ENCODE measurements around the gene TNS1. TPM values are rescaled to one million over a fixed set of nuclear protein-coding genes. Genes with fewer than 3 reads are reported as not detected.

TNS1 gene
- polyA plus RNA-seq, 1 of the 3 experiments (the other 2 are of a cell fraction), result 12.1 TPM

GRCh38 chr2:218028562-218029348, 26.0 kb upstream of the TNS1 start:
- H3K9ac ChIP-seq, result no peak overlapping the region
- peaks cover 0 to 30% of the 10 kb centered on the region in 2 experiments; a peak in 1 of 4 replicates for H3K4me1 ChIP-seq (ENCODE audit: control insufficient read depth in 1 of 2, insufficient read depth in 2 of 2, low read depth in 1 of 2, low read length in 1 of 2)
- 78% methylated on average over 4 of the region's 6 CpGs for WGBS (ENCODE audit: low lambda C conversion rate)
- TF ChIP-seq RCOR1 (IDR thresholded peaks at IDR 0.05; ENCODE audit: low read length) (no peak), RFX5 (IDR thresholded peaks at IDR 0.05; ENCODE audit: low read length) (no peak), RXRA (IDR thresholded peaks at IDR 0.05; ENCODE audit: borderline replicate concordance, low read depth) (no peak), GABPA (IDR thresholded peaks at IDR 0.05; ENCODE audit: low read depth) (no peak), FOXJ3 (CRISPR knock-in tag; IDR thresholded peaks at IDR 0.05) (no peak), MXI1 (IDR thresholded peaks at IDR 0.05; ENCODE audit: low read depth, low read length) (no peak), CTCF (IDR thresholded peaks at IDR 0.05) (no peak), EP300 (IDR thresholded peaks at IDR 0.05; ENCODE audit: borderline replicate concordance in 1 of 2, low read depth in 1 of 2, low read length in 1 of 2) (no peak), YY1 (IDR thresholded peaks at IDR 0.05; ENCODE audit: low read depth) (no peak), MEF2A (IDR thresholded peaks at IDR 0.05; ENCODE audit: borderline replicate concordance, low read depth) (no peak), RAD21 (IDR thresholded peaks at IDR 0.05; ENCODE audit: low read length) (no peak), TCF12 (IDR thresholded peaks at IDR 0.05) (no peak), SIN3A (IDR thresholded peaks at IDR 0.05; ENCODE audit: borderline replicate concordance, low read depth, low read length) (no peak), SMC3 (IDR thresholded peaks at IDR 0.05; ENCODE audit: low read depth, low read length) (no peak), EZH2phosphoT487 (IDR thresholded peaks at IDR 0.05; ENCODE audit: borderline replicate concordance, low read depth) (no peak)
- TF ChIP-seq, protein P1, sequence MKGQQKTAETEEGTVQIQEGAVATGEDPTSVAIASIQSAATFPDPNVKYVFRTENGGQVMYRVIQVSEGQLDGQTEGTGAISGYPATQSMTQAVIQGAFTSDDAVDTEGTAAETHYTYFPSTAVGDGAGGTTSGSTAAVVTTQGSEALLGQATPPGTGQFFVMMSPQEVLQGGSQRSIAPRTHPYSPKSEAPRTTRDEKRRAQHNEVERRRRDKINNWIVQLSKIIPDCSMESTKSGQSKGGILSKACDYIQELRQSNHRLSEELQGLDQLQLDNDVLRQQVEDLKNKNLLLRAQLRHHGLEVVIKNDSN (IDR thresholded peaks at IDR 0.05; ENCODE audit: borderline replicate concordance, low read depth), result no peak
- TF ChIP-seq, protein P2, sequence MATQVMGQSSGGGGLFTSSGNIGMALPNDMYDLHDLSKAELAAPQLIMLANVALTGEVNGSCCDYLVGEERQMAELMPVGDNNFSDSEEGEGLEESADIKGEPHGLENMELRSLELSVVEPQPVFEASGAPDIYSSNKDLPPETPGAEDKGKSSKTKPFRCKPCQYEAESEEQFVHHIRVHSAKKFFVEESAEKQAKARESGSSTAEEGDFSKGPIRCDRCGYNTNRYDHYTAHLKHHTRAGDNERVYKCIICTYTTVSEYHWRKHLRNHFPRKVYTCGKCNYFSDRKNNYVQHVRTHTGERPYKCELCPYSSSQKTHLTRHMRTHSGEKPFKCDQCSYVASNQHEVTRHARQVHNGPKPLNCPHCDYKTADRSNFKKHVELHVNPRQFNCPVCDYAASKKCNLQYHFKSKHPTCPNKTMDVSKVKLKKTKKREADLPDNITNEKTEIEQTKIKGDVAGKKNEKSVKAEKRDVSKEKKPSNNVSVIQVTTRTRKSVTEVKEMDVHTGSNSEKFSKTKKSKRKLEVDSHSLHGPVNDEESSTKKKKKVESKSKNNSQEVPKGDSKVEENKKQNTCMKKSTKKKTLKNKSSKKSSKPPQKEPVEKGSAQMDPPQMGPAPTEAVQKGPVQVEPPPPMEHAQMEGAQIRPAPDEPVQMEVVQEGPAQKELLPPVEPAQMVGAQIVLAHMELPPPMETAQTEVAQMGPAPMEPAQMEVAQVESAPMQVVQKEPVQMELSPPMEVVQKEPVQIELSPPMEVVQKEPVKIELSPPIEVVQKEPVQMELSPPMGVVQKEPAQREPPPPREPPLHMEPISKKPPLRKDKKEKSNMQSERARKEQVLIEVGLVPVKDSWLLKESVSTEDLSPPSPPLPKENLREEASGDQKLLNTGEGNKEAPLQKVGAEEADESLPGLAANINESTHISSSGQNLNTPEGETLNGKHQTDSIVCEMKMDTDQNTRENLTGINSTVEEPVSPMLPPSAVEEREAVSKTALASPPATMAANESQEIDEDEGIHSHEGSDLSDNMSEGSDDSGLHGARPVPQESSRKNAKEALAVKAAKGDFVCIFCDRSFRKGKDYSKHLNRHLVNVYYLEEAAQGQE (IDR thresholded peaks at IDR 0.05; ENCODE audit: low read depth, low read length), result no peak
- TF ChIP-seq, protein P3, sequence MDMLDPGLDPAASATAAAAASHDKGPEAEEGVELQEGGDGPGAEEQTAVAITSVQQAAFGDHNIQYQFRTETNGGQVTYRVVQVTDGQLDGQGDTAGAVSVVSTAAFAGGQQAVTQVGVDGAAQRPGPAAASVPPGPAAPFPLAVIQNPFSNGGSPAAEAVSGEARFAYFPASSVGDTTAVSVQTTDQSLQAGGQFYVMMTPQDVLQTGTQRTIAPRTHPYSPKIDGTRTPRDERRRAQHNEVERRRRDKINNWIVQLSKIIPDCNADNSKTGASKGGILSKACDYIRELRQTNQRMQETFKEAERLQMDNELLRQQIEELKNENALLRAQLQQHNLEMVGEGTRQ (IDR thresholded peaks at IDR 0.05; ENCODE audit: borderline replicate concordance, low read depth, low read length), result no peak
- TF ChIP-seq, protein P4, sequence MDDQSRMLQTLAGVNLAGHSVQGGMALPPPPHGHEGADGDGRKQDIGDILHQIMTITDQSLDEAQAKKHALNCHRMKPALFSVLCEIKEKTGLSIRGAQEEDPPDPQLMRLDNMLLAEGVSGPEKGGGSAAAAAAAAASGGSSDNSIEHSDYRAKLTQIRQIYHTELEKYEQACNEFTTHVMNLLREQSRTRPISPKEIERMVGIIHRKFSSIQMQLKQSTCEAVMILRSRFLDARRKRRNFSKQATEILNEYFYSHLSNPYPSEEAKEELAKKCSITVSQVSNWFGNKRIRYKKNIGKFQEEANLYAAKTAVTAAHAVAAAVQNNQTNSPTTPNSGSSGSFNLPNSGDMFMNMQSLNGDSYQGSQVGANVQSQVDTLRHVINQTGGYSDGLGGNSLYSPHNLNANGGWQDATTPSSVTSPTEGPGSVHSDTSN (IDR thresholded peaks at IDR 0.05), result no peak
- TF ChIP-seq, protein P5, sequence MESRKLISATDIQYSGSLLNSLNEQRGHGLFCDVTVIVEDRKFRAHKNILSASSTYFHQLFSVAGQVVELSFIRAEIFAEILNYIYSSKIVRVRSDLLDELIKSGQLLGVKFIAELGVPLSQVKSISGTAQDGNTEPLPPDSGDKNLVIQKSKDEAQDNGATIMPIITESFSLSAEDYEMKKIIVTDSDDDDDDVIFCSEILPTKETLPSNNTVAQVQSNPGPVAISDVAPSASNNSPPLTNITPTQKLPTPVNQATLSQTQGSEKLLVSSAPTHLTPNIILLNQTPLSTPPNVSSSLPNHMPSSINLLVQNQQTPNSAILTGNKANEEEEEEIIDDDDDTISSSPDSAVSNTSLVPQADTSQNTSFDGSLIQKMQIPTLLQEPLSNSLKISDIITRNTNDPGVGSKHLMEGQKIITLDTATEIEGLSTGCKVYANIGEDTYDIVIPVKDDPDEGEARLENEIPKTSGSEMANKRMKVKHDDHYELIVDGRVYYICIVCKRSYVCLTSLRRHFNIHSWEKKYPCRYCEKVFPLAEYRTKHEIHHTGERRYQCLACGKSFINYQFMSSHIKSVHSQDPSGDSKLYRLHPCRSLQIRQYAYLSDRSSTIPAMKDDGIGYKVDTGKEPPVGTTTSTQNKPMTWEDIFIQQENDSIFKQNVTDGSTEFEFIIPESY (IDR thresholded peaks at IDR 0.05; ENCODE audit: borderline replicate concordance, low read depth), result no peak
- no peak overlapping the region for H3K4me3 ChIP-seq (ENCODE audit: low read depth in 2 of 2, low read length in 1 of 2)
- H3K79me2 ChIP-seq (ENCODE audit: insufficient read depth), result no peaks in the 10 kb centered on the region
- no peaks in the 10 kb centered on the region for H3K9me2 ChIP-seq
- no peaks in the 10 kb centered on the region for H4K20me1 ChIP-seq (ENCODE audit: insufficient read depth)
- no peak overlapping the region for H2AFZ ChIP-seq (ENCODE audit: low read depth)
- no peaks in the 10 kb centered on the region for H3K36me3 ChIP-seq (replicated peaks in 1 of 2; ENCODE audit: control insufficient read depth in 1 of 2, insufficient read depth in 2 of 2, low read length in 1 of 2)
- H3F3A ChIP-seq (replicated peaks; ENCODE audit: insufficient read depth), result no peaks in the 10 kb centered on the region
- POLR2A ChIA-PET, result interaction anchor here (0.5 kb wide), 1 partner anchor 143 kb away, joined by 3 read pairs; no protein-coding TSS in a partner anchor
- no peak for DNase-seq
- CTCF ChIA-PET, result interaction anchor here (0.6 to 5.4 kb wide), 9 partner anchors 9 to 243 kb away, joined by 3 to 33 read pairs (median 3); no protein-coding TSS in a partner anchor
- H3K4me2 ChIP-seq, result no peak overlapping the region
- no peak overlapping the region for H3K27ac ChIP-seq (ENCODE audit: low read depth in 2 of 2, low read length in 1 of 2)
- H3K27me3 ChIP-seq (ENCODE audit: insufficient read depth), result no peaks in the 10 kb centered on the region
- no peaks in the 10 kb centered on the region for H3K9me3 ChIP-seq
